Right lobe of liver (tissue), 6 donors: Measurements from ENCODE around the gene ACYP1. TPM values are rescaled to one million over a fixed set of nuclear protein-coding genes. Genes with fewer than 3 reads are reported as not detected.

Source experiments
- ATAC-seq, 4 donors: fragments of 200-7000 bp; cut with Tn5 transposase; one replicate each; pipeline ENCODE4 v1.9.1; 2020; ENCODE audit warnings: mild to moderate bottlenecking in 4 of 4, moderate library complexity in 4 of 4
- DNase-seq, 3 donors: peaks; one replicate each; pipeline ENCODE4 v3.0.0-alpha.2; 2020
- H3K27ac ChIP-seq, 3 donors: fragments of 200-600 bp; one replicate each; pipeline ENCODE4 v1.8.0; 2022
- H3K27me3 ChIP-seq, 2 donors: fragments of 200-600 bp; one replicate each; pipeline ENCODE4 v1.8.0; 2022
- H3K36me3 ChIP-seq, 4 donors: fragments of 200-600 bp; sonication (generic) in 1 of 4; one replicate each; pipeline versions ENCODE4 v1.5.1 to v1.8.0; 2017 to 2022; ENCODE audit warnings: control low read depth in 1 of 4
- H3K4me1 ChIP-seq, 4 donors: fragments of 200-600 bp; sonication (generic) in 1 of 4; one replicate each; pipeline versions ENCODE4 v1.5.1 to v1.8.0; 2017 to 2022; ENCODE audit warnings: control low read depth in 1 of 4
- H3K4me3 ChIP-seq, 3 donors: fragments of 200-600 bp; one replicate each; pipeline ENCODE4 v1.8.0; 2022
- H3K9me3 ChIP-seq, 4 donors: fragments of 200-600 bp; sonication (generic) in 1 of 4; one replicate each; pipeline versions ENCODE4 v1.5.1 to v1.8.0; 2017 to 2022; ENCODE audit warnings: control low read depth in 1 of 4
- POLR2A ChIP-seq: fragments of 450-650 bp; IDR thresholded peaks from one replicate; pipeline ENCODE4 v1.6.1; 2017; ENCODE audit warnings: antibody characterized with exemption, mild to moderate bottlenecking
- WGBS: methylation state at CpG from one replicate; pipeline ENCODE4 v1.1.6; 2018; ENCODE audit warnings: low coverage, low lambda C conversion rate; ENCODE audit not compliant: insufficient coverage; ENCODE audit errors: missing lambda C conversion rate; 5-methylcytosine and 5-hydroxymethylcytosine counted together
- intact Hi-C, 2 donors: fragments of 100-400 bp; cut with DNase I; formaldehyde crosslinking; loops; one replicate each; pipeline versions ENCODE4 v1.11.2 to v1.14.1; 2022
- total RNA-seq, 6 experiments: library from RNA; depleted of rRNA in 2 of 6; stranded (reverse); fragments of >200 nt in 2 of 6; fragmentation: NEBNext Ultra II Directional in 3 of 6; extraction: Animal tissue kit (Norgen Biotek cat#: 25700) in 3 of 6; gene quantifications; one replicate each; pipeline versions ENCODE4 v1.1.0 to v1.2.4, GENCODE V29; 2016 to 2023
- TF ChIP-seq, protein P1 (sequence below), 4 donors: fragments of 200-600 bp in 3 of 4; fragments of 450-650 bp in 1 of 4; IDR thresholded peaks; one replicate each; pipeline versions ENCODE4 v1.5.1 to v1.8.0; 2016 to 2022; ENCODE audit warnings: antibody characterized with exemption in 4 of 4, mild to moderate bottlenecking in 2 of 4
- donor health status: DM: no; HTN: yes; CAD: no.
- donor health status: DM: no; HTN: no; CAD: no.
- donor health status: DM: no; HTN: no; CAD: no.
- donor health status: DM: no; HTN: yes; CAD: no.
- donor health status: DM: no; HTN: yes; CAD: no.

The ACYP1 gene
- total RNA-seq, 6 experiments from 2014 or later: 1.7 to 6.6 (median 3.6) TPM

DNA sequence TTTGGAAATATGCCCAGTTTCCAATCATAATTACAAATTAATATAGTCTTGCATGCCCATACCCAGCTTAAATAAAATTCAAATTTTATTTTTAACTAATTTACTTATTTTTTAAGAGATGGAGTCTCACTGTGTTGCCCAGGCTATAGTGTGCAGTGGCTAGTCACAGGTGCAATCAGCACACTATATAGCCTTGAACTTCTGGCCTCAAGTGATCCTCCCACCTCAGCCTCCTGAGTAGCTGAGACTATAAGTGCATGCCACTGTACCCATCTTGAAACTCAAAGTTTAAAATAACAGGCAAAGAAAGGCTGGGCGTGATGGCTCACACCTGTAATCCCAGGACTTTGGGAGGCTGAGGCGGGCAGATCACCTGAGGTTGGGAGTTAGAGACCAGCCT, 22.9 kb downstream of the ACYP1 start:
- TF ChIP-seq, protein P1, sequence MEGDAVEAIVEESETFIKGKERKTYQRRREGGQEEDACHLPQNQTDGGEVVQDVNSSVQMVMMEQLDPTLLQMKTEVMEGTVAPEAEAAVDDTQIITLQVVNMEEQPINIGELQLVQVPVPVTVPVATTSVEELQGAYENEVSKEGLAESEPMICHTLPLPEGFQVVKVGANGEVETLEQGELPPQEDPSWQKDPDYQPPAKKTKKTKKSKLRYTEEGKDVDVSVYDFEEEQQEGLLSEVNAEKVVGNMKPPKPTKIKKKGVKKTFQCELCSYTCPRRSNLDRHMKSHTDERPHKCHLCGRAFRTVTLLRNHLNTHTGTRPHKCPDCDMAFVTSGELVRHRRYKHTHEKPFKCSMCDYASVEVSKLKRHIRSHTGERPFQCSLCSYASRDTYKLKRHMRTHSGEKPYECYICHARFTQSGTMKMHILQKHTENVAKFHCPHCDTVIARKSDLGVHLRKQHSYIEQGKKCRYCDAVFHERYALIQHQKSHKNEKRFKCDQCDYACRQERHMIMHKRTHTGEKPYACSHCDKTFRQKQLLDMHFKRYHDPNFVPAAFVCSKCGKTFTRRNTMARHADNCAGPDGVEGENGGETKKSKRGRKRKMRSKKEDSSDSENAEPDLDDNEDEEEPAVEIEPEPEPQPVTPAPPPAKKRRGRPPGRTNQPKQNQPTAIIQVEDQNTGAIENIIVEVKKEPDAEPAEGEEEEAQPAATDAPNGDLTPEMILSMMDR (IDR thresholded peaks at IDR 0.05): no peak
- TF ChIP-seq POLR2A: no peak
- ATAC-seq (peak in 2 of 4 donors; percentile 3 to 16), DNase-seq (no peak)
- Histone ChIP-seq H3K4me3 (no peak overlapping the region), H3K4me1 (peaks cover 0 to 19% (median 6%) of the 10 kb centered on the region in 4 donors), H3K9me3 (no peaks in the 10 kb centered on the region), H3K36me3 (peaks cover 0 to 6% (median under 1%) of the 10 kb centered on the region in 4 donors), H3K27me3 (no peaks in the 10 kb centered on the region), H3K27ac (peak overlapping the region; percentile 60 to 82 (median 68))
- WGBS: 89% methylated on average over 2 of the region's 2 CpGs
- intact Hi-C loops: no loop called here

DNA sequence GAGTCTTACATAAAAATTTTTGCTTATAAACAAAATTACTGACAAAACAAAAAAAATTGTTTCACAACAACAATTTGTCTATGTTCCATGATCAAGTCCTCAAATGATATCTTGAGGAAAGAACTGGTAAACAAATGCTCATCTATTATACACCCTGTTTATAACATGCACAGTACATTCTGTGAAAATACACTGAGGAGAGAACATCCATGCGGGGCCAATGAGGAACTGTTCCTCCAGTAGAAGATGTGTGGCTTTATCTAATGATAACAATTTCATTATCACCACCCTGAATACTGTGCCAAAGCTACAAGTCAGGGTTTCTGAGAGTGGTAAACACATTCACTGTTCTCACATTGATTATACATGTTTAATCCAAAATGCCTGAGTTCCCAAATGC, 23.3 kb downstream of the ACYP1 start:
- TF ChIP-seq, protein P1 (IDR thresholded peaks at IDR 0.05): no peak
- TF ChIP-seq POLR2A: no peak

DNA sequence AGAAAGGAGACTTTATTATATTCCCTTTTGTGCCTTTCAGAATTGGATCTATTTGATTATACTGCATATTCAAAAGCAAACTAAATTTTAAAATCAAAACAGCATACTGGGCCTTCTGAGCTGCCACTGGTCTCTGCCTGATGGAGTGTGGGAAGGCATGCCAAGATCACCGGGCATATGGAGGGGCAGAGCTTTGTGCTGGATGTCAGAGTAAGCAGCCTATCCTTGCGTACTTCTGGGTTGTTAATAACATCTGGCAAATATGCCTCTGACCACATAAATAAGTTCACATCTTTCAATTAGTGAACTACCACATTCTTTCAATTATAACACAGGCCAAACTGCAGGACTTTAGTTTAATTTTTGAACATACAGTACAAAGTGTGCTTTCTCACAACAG, 30.9 kb downstream of the ACYP1 start:
- Histone ChIP-seq H3K4me3 (no peak overlapping the region), H3K27ac (no peak overlapping the region), H3K27me3 (no peaks in the 10 kb centered on the region), H3K9me3 (no peaks in the 10 kb centered on the region), H3K36me3 (peaks cover 3 to 35% (median 11%) of the 10 kb centered on the region in 4 donors), H3K4me1 (no peaks in the 10 kb centered on the region)
- DNase-seq: no peak
- TF ChIP-seq, protein P1 (IDR thresholded peaks at IDR 0.05): no peak
- TF ChIP-seq POLR2A: no peak
- no peak for ATAC-seq
- 86% methylated on average over 2 of the region's 2 CpGs for WGBS
- intact Hi-C loops: no loop called here

More for the DNA sequence above, 23.3 kb downstream of the ACYP1 start:
- ATAC-seq (peak in 1 of 4 donors; percentile 36), DNase-seq (no peak)
- Histone ChIP-seq H3K4me1 (peaks cover 0 to 19% (median 6%) of the 10 kb centered on the region in 4 donors), H3K9me3 (no peaks in the 10 kb centered on the region), H3K27me3 (no peaks in the 10 kb centered on the region), H3K36me3 (peaks cover 0 to 6% (median under 1%) of the 10 kb centered on the region in 4 donors), H3K4me3 (no peak overlapping the region), H3K27ac (peak overlapping the region in 2 of 3 donors; percentile 60 to 68)
- 38% methylated on average over 1 of the region's 1 CpG for WGBS
- intact Hi-C loops: no loop called here

- H3K27me3 ChIP-seq: no peaks in the 10 kb centered on the region
These were observed 33.7 kb downstream of the ACYP1 start for GRCh38 chr14:75030147-75030546.

More at GRCh38 chr14:75030147-75030546, 33.7 kb downstream of the ACYP1 start:
- WGBS: 0% methylated on average over 1 of the region's 1 CpG
- Histone ChIP-seq H3K4me1 (no peaks in the 10 kb centered on the region), H3K4me3 (no peak overlapping the region), H3K9me3 (no peaks in the 10 kb centered on the region), H3K27ac (no peak overlapping the region), H3K36me3 (peaks cover 3 to 35% (median 13%) of the 10 kb centered on the region in 4 donors)
- ATAC-seq (no peak), DNase-seq (no peak)
- intact Hi-C loops: no loop called here
- no peak for TF ChIP-seq POLR2A
- TF ChIP-seq, protein P1 (IDR thresholded peaks at IDR 0.05): no peak
